C1 segment of cervical spinal cord (tissue), 14 donors: ENCODE data around the gene NEDD4L.

Source experiments
- DNase-seq, 14 donors: peaks; one replicate each; lab custom pipeline; 2025; lab: John Stamatoyannopoulos, UW

NEDD4L gene

GRCh38 chr18:58207520-58208152 is 163.6 kb downstream of the NEDD4L start:
- no peak for DNase-seq

GRCh38 chr18:58208207-58208932 is 164.3 kb downstream of the NEDD4L start:
- DNase-seq, result peak in 1 of 14 donors; percentile 48

- no peak for DNase-seq
These were observed 165.3 kb downstream of the NEDD4L start for GRCh38 chr18:58209326-58209725.

- DNase-seq, result no peak
These were observed 167.5 kb downstream of the NEDD4L start for GRCh38 chr18:58211510-58211909.

- DNase-seq, result no peak
These were observed 168.2 kb downstream of the NEDD4L start for GRCh38 chr18:58212274-58212673.

GRCh38 chr18:58213440-58213839 is 169.4 kb downstream of the NEDD4L start:
- no peak for DNase-seq

GRCh38 chr18:58215011-58215410 is 171.0 kb downstream of the NEDD4L start:
- DNase-seq, result no peak

GRCh38 chr18:58216071-58216481 is 172.1 kb downstream of the NEDD4L start:
- no peak for DNase-seq

- no peak for DNase-seq
These were observed 173.0 kb downstream of the NEDD4L start for GRCh38 chr18:58217052-58217451.

- no peak for DNase-seq
These were observed 174.1 kb downstream of the NEDD4L start for GRCh38 chr18:58218117-58218516.

- no peak for DNase-seq
These were observed 177.2 kb downstream of the NEDD4L start for GRCh38 chr18:58221060-58221725.

GRCh38 chr18:58222432-58223125 is 178.6 kb downstream of the NEDD4L start:
- no peak for DNase-seq

- peak in 2 of 14 donors; percentile 7 to 10 for DNase-seq
These were observed 179.8 kb downstream of the NEDD4L start for GRCh38 chr18:58223717-58224424.

GRCh38 chr18:58224425-58224750 is 180.4 kb downstream of the NEDD4L start:
- no peak for DNase-seq

- DNase-seq, result no peak
These were observed 181.1 kb downstream of the NEDD4L start for GRCh38 chr18:58225101-58225500.

- DNase-seq, result no peak
These were observed 182.4 kb downstream of the NEDD4L start for GRCh38 chr18:58226429-58226828.

- no peak for DNase-seq
These were observed 183.4 kb downstream of the NEDD4L start for GRCh38 chr18:58227361-58227930.

- no peak for DNase-seq
These were observed 184.2 kb downstream of the NEDD4L start for GRCh38 chr18:58228176-58228575.

GRCh38 chr18:58228762-58229161 is 184.7 kb downstream of the NEDD4L start:
- DNase-seq, result no peak

GRCh38 chr18:58229162-58229561 is 185.1 kb downstream of the NEDD4L start:
- peak in 1 of 14 donors; percentile 20 for DNase-seq
